Measurements from ENCODE around the gene CHST8. TPM values are rescaled to one million over a fixed set of nuclear protein-coding genes. Genes with fewer than 3 reads are reported as not detected.
A peak's percentile ranks its signal among the peaks of the same experiment; 100 is the strongest.

The CHST8 gene
- total RNA-seq, 1 donor from 2014 or later: 26.6 TPM

- no peak for DNase-seq (ENCODE audit: low spot score in 2 of 2, unreplicated experiment in 2 of 2)
- Mint-ChIP-seq H3K36me3 (no peaks in the 10 kb centered on the region), H3K9me3 (no peaks in the 10 kb centered on the region), H3K4me3 (no peak overlapping the region), H3K27me3 (ENCODE audit: low read depth) (peaks cover 37% of the 10 kb centered on the region), H3K4me1 (peaks cover 11% of the 10 kb centered on the region), H3K27ac (no peak overlapping the region)
- TF ChIP-seq CTCF (IDR thresholded peaks at IDR 0.05; ENCODE audit: unreplicated experiment): no peak
Observed at GRCh38 chr19:33777351-33777750, 155.6 kb downstream of the CHST8 start.

- peaks cover 11% of the 10 kb centered on the region for H3K4me1 Mint-ChIP-seq
- H3K9me3 Mint-ChIP-seq: no peaks in the 10 kb centered on the region
- no peaks in the 10 kb centered on the region for H3K36me3 Mint-ChIP-seq
Observed at GRCh38 chr19:33777753-33778088, 156.0 kb downstream of the CHST8 start.

GRCh38 chr19:33778089-33778791, 156.5 kb downstream of the CHST8 start:
- peak; percentile 85 to 97 for DNase-seq (ENCODE audit: low spot score in 2 of 2, unreplicated experiment in 2 of 2)
- no peak overlapping the region for H3K27ac Mint-ChIP-seq
- H3K27me3 Mint-ChIP-seq (ENCODE audit: low read depth): peaks cover 43% of the 10 kb centered on the region

More at GRCh38 chr19:33777753-33778088, 156.0 kb downstream of the CHST8 start:
- Mint-ChIP-seq H3K4me3 (no peak overlapping the region), H3K27me3 (ENCODE audit: low read depth) (peaks cover 41% of the 10 kb centered on the region), H3K27ac (no peak overlapping the region)
- no peak for DNase-seq (ENCODE audit: low spot score in 2 of 2, unreplicated experiment in 2 of 2)
- no peak for TF ChIP-seq CTCF (IDR thresholded peaks at IDR 0.05; ENCODE audit: unreplicated experiment)

GRCh38 chr19:33779849-33780248, 158.1 kb downstream of the CHST8 start:
- Mint-ChIP-seq H3K27me3 (ENCODE audit: low read depth) (peaks cover 55% of the 10 kb centered on the region), H3K9me3 (no peaks in the 10 kb centered on the region), H3K36me3 (no peaks in the 10 kb centered on the region), H3K27ac (no peak overlapping the region), H3K4me3 (no peak overlapping the region), H3K4me1 (peaks cover 11% of the 10 kb centered on the region)
- no peak for DNase-seq (ENCODE audit: low spot score in 2 of 2, unreplicated experiment in 2 of 2)
- TF ChIP-seq CTCF (IDR thresholded peaks at IDR 0.05; ENCODE audit: unreplicated experiment): no peak

More at GRCh38 chr19:33778089-33778791, 156.5 kb downstream of the CHST8 start:
- H3K4me1 Mint-ChIP-seq: peaks cover 11% of the 10 kb centered on the region
- H3K9me3 Mint-ChIP-seq: no peaks in the 10 kb centered on the region
- TF ChIP-seq CTCF (IDR thresholded peaks at IDR 0.05; ENCODE audit: unreplicated experiment): peak; percentile 100
- H3K4me3 Mint-ChIP-seq: peak overlapping the region; percentile 20
- no peaks in the 10 kb centered on the region for H3K36me3 Mint-ChIP-seq

GRCh38 chr19:33780251-33780650, 158.5 kb downstream of the CHST8 start:
- Mint-ChIP-seq H3K36me3 (no peaks in the 10 kb centered on the region), H3K27me3 (ENCODE audit: low read depth) (peaks cover 59% of the 10 kb centered on the region), H3K4me1 (peaks cover 11% of the 10 kb centered on the region), H3K27ac (no peak overlapping the region), H3K9me3 (no peaks in the 10 kb centered on the region), H3K4me3 (no peak overlapping the region)
- TF ChIP-seq CTCF (IDR thresholded peaks at IDR 0.05; ENCODE audit: unreplicated experiment): no peak
- DNase-seq (ENCODE audit: low spot score in 2 of 2, unreplicated experiment in 2 of 2): no peak

Data from mesothelial cell of epicardium (in vitro differentiated cells).